ENCODE data around the gene MUC5AC.
"Not testable (repeated sequence)": the region's sequence is repeated elsewhere in the genome, so short reads cannot be mapped to it uniquely, and the experiment has no call there.

Gene MUC5AC

DNA sequence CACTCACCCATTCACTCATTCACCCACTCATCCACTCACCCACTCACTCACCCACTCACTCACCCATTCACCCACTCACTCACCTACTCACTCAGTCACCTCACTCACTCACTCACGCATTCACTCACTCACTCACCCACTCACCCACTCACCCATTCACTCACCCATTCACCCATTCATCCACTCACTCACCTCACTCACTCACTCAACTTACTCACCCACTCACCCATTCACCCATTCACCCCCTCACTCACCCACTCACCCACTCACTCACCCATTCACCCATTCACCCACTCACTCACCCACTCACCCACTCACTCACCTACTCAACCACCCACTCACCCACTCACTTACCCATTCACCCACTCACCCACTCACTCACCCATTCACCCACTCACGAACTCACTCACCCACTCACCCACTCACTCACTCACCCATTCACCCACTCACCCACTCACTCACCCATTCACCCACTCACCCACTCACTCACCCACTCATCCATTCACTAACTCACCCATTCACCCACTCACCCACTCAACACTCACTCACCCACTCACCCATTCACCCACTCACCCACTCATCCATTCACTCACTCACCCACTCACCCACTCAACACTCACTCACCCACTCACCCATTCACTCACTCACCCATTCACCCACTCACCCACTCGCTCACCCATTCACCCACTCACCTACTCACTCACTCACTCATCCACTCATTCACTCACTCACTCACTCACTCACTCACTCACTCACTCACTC is 13.7 kb downstream of the MUC5AC start:
- no peak overlapping the region for H3K27ac ChIP-seq (ENCODE audit: low read length)
- H3K9me3 ChIP-seq (ENCODE audit: insufficient read depth, low read depth, low read length) = peaks cover 20% of the 10 kb centered on the region; the same call in 1 of the 2 replicates
- H3K4me3 ChIP-seq (ENCODE audit: low read length) = no peak overlapping the region
- no peaks in the 10 kb centered on the region for H3K36me3 ChIP-seq (ENCODE audit: insufficient read depth, low read depth, low read length)
- H3K9ac ChIP-seq (ENCODE audit: low read depth, low read length) = no peak overlapping the region
- no peaks in the 10 kb centered on the region for H3K27me3 ChIP-seq (ENCODE audit: insufficient read depth, low read length)
- no peaks in the 10 kb centered on the region for H3K4me1 ChIP-seq (ENCODE audit: insufficient read depth, low read length)

DNA sequence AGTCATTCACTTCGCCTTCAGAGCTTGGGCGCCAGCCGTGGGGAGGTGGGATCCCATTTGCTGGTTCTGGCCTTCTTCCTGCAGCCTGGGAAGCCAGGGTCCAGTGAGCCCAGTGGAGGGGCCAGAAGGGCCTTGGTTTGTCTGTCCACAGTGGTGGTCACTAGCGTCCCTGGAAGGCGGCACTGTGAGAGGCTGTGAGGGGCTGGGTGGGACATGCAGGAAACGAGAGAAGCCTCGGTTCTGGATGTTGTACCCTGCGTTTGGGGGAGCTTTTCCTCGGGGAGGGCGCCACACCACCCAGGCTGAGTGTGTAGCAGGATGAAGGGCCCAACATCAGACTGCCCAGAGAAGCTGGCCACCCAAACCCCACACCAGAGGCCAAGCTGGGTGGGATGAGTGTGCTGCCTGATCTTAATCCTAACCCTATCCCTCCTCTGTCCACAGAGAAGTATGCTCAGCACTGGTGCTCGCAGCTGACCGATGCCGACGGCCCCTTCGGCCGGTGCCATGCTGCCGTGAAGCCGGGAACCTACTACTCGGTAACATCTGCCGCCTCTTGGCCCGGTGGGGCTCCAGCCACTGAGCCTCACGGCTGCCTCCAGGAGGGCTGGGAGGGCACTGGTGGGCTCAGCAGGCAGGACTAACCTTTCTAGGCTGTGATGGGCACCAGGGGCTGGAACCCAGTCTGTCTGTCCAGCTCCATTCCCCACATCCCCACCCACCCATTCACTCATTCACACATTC is 14.4 kb downstream of the MUC5AC start:
- no peak overlapping the region for H3K4me3 ChIP-seq (ENCODE audit: low read length)
- H3K27me3 ChIP-seq (ENCODE audit: insufficient read depth, low read length) = no peaks in the 10 kb centered on the region

DNA sequence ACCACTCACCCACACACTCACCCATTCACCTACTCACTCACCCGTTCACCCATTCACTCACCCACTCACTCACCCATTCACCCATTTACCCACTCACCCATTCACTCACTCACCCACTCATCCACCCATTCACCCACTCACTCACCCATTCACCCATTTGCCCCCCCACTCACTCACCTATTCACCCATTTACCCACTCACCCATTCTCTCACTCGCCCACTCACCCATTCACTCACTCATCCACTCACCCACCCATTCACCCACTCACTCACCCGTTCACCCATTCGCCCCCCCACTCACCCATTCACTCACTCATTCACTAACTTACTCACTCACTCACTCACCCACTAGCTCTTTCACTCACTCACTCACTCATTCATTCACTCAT is 15.0 kb downstream of the MUC5AC start:
- Histone ChIP-seq H3K9me3 (ENCODE audit: insufficient read depth, low read depth, low read length) (peaks cover 20% of the 10 kb centered on the region; the same call in 1 of the 2 replicates), H3K9ac (ENCODE audit: low read depth, low read length) (no peak overlapping the region)

More for the DNA sequence above, 14.4 kb downstream of the MUC5AC start:
- H3K9me3 ChIP-seq (ENCODE audit: insufficient read depth, low read depth, low read length) = peaks cover 20% of the 10 kb centered on the region; the same call in 1 of the 2 replicates
- H3K27ac ChIP-seq (ENCODE audit: low read length) = no peak overlapping the region
- no peaks in the 10 kb centered on the region for H3K36me3 ChIP-seq (ENCODE audit: insufficient read depth, low read depth, low read length)
- no peak overlapping the region for H3K9ac ChIP-seq (ENCODE audit: low read depth, low read length)
- no peaks in the 10 kb centered on the region for H3K4me1 ChIP-seq (ENCODE audit: insufficient read depth, low read length)

DNA sequence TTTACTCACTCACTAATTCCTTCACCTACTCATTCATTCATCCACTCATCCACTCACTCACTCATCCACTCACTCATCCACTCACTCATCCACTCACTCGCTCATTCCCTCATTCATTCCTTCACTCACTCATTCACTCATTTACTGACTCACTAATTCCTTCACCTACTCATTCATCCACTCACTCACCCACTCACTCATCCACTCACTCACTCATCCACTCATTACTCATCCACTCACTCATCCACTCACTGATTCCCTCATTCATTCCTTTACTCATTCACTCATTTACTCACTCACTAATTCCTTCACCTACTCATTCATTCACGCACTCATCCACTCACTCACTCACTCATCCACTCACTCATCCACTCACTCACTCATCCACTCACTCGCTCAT is 15.6 kb downstream of the MUC5AC start:
- not testable (repeated sequence) for H3K4me1 ChIP-seq (ENCODE audit: insufficient read depth, low read length); H3K27me3 ChIP-seq (ENCODE audit: insufficient read depth, low read length); H3K4me3 ChIP-seq (ENCODE audit: low read length); H3K27ac ChIP-seq (ENCODE audit: low read length); H3K9ac ChIP-seq (ENCODE audit: low read depth, low read length); H3K36me3 ChIP-seq (ENCODE audit: insufficient read depth, low read depth, low read length)
- H3K9me3 ChIP-seq (ENCODE audit: insufficient read depth, low read depth, low read length) = peaks cover 20% of the 10 kb centered on the region; the same call in 1 of the 2 replicates

More for the DNA sequence above, 15.0 kb downstream of the MUC5AC start:
- H3K27ac ChIP-seq (ENCODE audit: low read length) = no peak overlapping the region
- H3K4me1 ChIP-seq (ENCODE audit: insufficient read depth, low read length) = no peaks in the 10 kb centered on the region
- H3K4me3 ChIP-seq (ENCODE audit: low read length) = no peak overlapping the region
- no peaks in the 10 kb centered on the region for H3K27me3 ChIP-seq (ENCODE audit: insufficient read depth, low read length)
- no peaks in the 10 kb centered on the region for H3K36me3 ChIP-seq (ENCODE audit: insufficient read depth, low read depth, low read length)

DNA sequence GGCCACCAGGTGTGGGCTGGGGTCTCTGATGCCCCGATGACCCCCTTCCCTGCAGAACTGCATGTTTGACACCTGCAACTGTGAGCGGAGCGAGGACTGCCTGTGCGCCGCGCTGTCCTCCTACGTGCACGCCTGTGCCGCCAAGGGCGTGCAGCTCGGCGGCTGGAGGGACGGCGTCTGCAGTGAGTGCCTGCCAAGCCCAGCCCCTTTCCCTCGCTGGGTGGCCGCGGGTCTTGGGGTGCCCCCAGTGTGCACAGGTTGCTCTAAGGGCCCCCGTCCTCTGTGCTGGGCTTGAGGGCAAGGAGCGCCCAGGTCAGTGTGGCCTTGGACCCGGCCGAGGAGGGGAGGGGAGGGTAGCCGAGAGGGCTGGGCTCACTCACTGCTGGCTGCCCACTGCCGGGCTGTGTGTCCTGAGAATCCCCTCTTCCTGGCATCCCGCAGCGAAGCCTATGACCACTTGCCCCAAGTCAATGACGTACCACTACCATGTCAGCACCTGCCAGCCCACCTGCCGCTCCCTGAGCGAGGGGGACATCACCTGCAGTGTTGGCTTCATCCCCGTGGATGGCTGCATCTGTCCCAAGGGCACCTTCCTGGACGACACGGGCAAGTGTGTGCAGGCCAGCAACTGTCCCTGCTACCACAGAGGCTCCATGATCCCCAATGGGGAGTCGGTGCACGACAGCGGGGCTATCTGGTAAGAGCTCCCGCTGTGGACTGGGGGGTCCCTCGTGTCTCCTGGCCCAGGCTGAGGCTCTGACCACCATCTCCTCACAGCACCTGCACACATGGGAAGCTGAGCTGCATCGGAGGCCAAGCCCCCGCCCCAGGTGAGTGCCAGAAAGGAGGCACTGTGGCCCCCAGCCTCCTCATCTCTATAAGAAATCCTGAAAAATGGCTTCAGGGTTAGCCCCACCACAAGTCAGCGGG is 17.0 kb downstream of the MUC5AC start:
- H3K27me3 ChIP-seq (ENCODE audit: insufficient read depth, low read length) = no peaks in the 10 kb centered on the region
- peaks cover 20% of the 10 kb centered on the region; the same call in 1 of the 2 replicates for H3K9me3 ChIP-seq (ENCODE audit: insufficient read depth, low read depth, low read length)
- H3K9ac ChIP-seq (ENCODE audit: low read depth, low read length) = no peak overlapping the region
- no peaks in the 10 kb centered on the region for H3K4me1 ChIP-seq (ENCODE audit: insufficient read depth, low read length)
- H3K4me3 ChIP-seq (ENCODE audit: low read length) = no peak overlapping the region
- no peaks in the 10 kb centered on the region for H3K36me3 ChIP-seq (ENCODE audit: insufficient read depth, low read depth, low read length)
- H3K27ac ChIP-seq (ENCODE audit: low read length) = no peak overlapping the region

DNA sequence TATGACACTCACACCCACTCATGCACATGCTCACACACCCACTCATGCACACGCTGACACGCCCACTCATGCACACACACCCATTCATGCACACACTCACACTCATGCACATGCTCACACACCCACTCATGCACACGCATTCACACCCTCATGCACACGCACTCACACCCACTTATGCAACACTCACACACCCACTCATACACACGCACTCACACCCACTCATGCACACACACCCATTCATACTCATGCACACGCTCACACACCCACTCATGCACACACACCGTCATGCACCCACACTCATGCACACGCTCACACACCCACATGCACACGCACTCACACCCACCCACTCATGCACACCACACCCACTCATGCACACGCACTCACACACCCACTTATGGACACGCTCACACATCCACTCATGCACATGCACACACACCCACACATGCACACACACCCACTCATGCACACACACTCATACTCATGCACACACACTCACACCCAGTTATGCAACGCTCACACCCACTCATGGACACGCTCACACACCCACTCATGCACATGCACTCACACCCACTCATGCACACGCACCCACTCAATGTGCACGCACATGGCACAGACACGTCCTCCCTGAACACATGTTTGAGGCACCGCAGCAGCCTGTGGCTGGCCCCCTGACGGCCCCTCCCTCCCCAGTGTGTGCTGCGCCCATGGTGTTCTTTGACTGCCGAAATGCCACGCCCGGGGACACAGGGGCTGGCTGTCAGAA is 17.9 kb downstream of the MUC5AC start:
- peaks cover 16% of the 10 kb centered on the region; the same call in 1 of the 2 replicates for H3K9me3 ChIP-seq (ENCODE audit: insufficient read depth, low read depth, low read length)
- H3K36me3 ChIP-seq (ENCODE audit: insufficient read depth, low read depth, low read length) = no peaks in the 10 kb centered on the region
- no peak overlapping the region for H3K4me3 ChIP-seq (ENCODE audit: low read length)
- H3K9ac ChIP-seq (ENCODE audit: low read depth, low read length) = no peak overlapping the region
- H3K27ac ChIP-seq (ENCODE audit: low read length) = no peak overlapping the region
- no peaks in the 10 kb centered on the region for H3K4me1 ChIP-seq (ENCODE audit: insufficient read depth, low read length)
- no peaks in the 10 kb centered on the region for H3K27me3 ChIP-seq (ENCODE audit: insufficient read depth, low read length)

DNA sequence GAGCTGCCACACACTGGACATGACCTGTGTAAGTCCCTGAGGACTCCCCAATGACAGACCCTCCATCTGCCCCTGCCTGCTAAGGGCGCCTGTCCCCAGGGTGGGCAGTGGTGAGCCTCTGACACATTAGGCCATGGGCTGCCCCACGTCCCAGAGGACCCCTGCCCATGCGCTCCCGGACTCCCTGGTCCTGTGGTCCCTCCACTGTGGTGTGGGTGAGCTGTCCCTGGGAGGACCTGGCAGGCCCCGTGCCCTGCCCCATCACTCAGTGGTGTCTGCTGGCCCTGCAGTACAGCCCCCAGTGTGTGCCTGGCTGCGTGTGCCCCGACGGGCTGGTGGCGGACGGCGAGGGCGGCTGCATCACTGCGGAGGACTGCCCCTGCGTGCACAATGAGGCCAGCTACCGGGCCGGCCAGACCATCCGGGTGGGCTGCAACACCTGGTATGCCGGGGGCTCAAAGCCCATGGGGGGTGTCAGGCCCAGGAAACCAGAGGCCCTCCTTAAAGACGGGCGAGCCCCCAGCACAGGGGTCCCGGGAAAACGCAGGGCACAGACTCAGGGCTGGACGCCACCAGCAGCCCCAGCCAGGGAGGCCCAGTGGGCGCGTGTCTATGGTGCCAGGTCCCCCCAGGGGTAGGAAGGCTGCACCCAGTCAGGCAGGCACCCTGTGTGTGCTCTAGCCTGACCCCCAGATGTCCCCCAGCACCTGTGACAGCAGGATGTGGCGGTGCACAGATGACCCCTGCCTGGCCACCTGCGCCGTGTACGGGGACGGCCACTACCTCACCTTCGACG is 18.7 kb downstream of the MUC5AC start:
- Histone ChIP-seq H3K27me3 (ENCODE audit: insufficient read depth, low read length) (no peaks in the 10 kb centered on the region), H3K4me3 (ENCODE audit: low read length) (no peak overlapping the region), H3K4me1 (ENCODE audit: insufficient read depth, low read length) (no peaks in the 10 kb centered on the region), H3K9ac (ENCODE audit: low read depth, low read length) (no peak overlapping the region), H3K9me3 (ENCODE audit: insufficient read depth, low read depth, low read length) (peaks cover 10% of the 10 kb centered on the region; the same call in 1 of the 2 replicates), H3K36me3 (ENCODE audit: insufficient read depth, low read depth, low read length) (no peaks in the 10 kb centered on the region), H3K27ac (ENCODE audit: low read length) (no peak overlapping the region)

DNA sequence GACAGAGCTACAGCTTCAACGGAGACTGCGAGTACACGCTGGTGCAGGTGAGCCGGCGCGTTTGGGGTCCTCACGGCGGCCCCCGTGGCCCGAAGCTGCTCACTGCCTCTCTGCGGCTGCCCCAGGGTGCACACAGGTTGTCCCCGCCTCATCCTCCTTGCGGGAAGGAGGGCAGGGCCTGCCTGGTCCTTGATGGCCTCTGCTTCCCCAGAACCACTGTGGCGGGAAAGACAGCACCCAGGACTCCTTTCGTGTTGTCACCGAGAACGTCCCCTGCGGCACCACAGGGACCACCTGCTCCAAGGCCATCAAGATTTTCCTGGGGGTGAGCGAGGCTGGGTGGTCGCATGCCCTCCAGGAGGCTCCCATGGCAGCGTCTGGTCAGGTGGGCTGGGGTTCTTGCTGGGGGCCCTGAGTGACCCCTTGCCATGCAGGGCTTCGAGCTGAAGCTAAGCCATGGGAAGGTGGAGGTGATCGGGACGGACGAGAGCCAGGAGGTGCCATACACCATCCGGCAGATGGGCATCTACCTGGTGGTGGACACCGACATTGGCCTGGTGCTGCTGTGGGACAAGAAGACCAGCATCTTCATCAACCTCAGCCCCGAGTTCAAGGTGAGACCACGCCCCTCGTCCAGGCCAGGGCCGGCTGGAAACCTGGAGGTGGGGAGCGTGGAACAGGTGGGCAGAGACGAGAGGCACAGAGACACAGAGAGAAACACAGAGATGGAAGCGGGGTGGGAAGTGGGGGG is 19.4 kb downstream of the MUC5AC start:
- H3K27ac ChIP-seq (ENCODE audit: low read length) = no peak overlapping the region
- no peaks in the 10 kb centered on the region for H3K4me1 ChIP-seq (ENCODE audit: insufficient read depth, low read length)
- H3K36me3 ChIP-seq (ENCODE audit: insufficient read depth, low read depth, low read length) = no peaks in the 10 kb centered on the region
- no peak overlapping the region for H3K9ac ChIP-seq (ENCODE audit: low read depth, low read length)
- peaks cover 9% of the 10 kb centered on the region; the same call in 1 of the 2 replicates for H3K9me3 ChIP-seq (ENCODE audit: insufficient read depth, low read depth, low read length)
- H3K27me3 ChIP-seq (ENCODE audit: insufficient read depth, low read length) = no peaks in the 10 kb centered on the region
- no peak overlapping the region for H3K4me3 ChIP-seq (ENCODE audit: low read length)

DNA sequence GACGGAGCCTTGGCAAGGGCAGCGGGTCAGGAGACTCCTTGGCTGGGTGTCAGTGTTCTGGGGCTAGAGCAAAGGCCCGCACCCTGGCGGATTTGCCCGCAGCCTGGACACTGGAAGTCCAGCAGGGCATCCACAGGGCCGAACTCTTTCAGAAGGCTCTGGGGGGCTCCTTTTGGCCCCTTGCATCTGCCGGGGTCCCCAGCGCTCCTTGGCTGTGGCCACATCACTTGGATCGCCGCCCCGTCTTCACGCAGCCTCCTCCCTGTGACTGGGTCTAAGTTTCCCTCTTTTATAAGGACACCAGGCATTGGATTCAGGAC is 20.0 kb downstream of the MUC5AC start:
- H3K36me3 ChIP-seq (ENCODE audit: insufficient read depth, low read depth, low read length) = no peaks in the 10 kb centered on the region
- no peak overlapping the region for H3K9ac ChIP-seq (ENCODE audit: low read depth, low read length)
- H3K9me3 ChIP-seq (ENCODE audit: insufficient read depth, low read depth, low read length) = peaks cover 9% of the 10 kb centered on the region; the same call in 1 of the 2 replicates
- H3K27me3 ChIP-seq (ENCODE audit: insufficient read depth, low read length) = no peaks in the 10 kb centered on the region
- no peak overlapping the region for H3K4me3 ChIP-seq (ENCODE audit: low read length)
- H3K4me1 ChIP-seq (ENCODE audit: insufficient read depth, low read length) = no peaks in the 10 kb centered on the region
- no peak overlapping the region for H3K27ac ChIP-seq (ENCODE audit: low read length)

All from iPS-20b (cell line).